Osteoblast (primary cell): ENCODE results near the gene TCL1A. TPM values are rescaled to one million over a fixed set of nuclear protein-coding genes. Genes with fewer than 3 reads are reported as not detected.

Source experiments
- DNase-seq: peaks from one replicate; pipeline ENCODE4 v3.0.0; 2011; ENCODE audit warnings: low spot score, mixed read lengths; ENCODE audit not compliant: insufficient read length; ENCODE audit errors: missing footprints
- H2AFZ ChIP-seq: 2 replicates; pipeline ENCODE4 v1.6.0; 2011; ENCODE audit warnings: mild to moderate bottlenecking, low read length
- H3K27ac ChIP-seq: 2 replicates; pipeline ENCODE4 v1.5.1; 2011; ENCODE audit warnings: mild to moderate bottlenecking, low read depth, low read length, moderate library complexity
- H3K27me3 ChIP-seq: 2 replicates; pipeline ENCODE4 v1.6.0; 2012; ENCODE audit warnings: mild to moderate bottlenecking, control low read depth, inconsistent platforms, low read length, moderate library complexity; ENCODE audit not compliant: insufficient read depth
- H3K36me3 ChIP-seq: 2 replicates; pipeline ENCODE4 v1.5.1; 2011; ENCODE audit warnings: mild to moderate bottlenecking, low read length, control low read depth, moderate library complexity; ENCODE audit not compliant: insufficient read depth
- H3K4me1 ChIP-seq: 2 replicates; pipeline ENCODE4 v1.5.1; 2011; ENCODE audit warnings: mild to moderate bottlenecking, low read length, control low read depth, moderate library complexity; ENCODE audit not compliant: insufficient read depth
- H3K4me2 ChIP-seq: 2 replicates; pipeline ENCODE4 v1.6.0; 2011; ENCODE audit warnings: mild to moderate bottlenecking, low read length; ENCODE audit not compliant: insufficient read depth
- H3K4me3 ChIP-seq: fragments of 200-600 bp; sonication (generic); 3 replicates; pipeline ENCODE4 v1.5.1; 2012; ENCODE audit warnings: mild to moderate bottlenecking, low read length, inconsistent platforms; ENCODE audit not compliant: insufficient read depth
- H3K79me2 ChIP-seq: 2 replicates; pipeline ENCODE4 v1.6.0; 2012; ENCODE audit warnings: mild to moderate bottlenecking, low read length, control low read depth, inconsistent platforms; ENCODE audit not compliant: insufficient read depth
- H3K9me3 ChIP-seq: 2 replicates; pipeline ENCODE4 v1.5.1; 2011; ENCODE audit warnings: low read depth, low read length, control low read depth
- H4K20me1 ChIP-seq: 2 replicates; pipeline ENCODE4 v1.6.0; 2012; ENCODE audit warnings: mild to moderate bottlenecking, low read length, control low read depth; ENCODE audit not compliant: insufficient read depth
- CTCF ChIP-seq: IDR thresholded peaks from 2 replicates; pipeline ENCODE4 v1.5.1; 2011; ENCODE audit warnings: mild to moderate bottlenecking, low read depth, low read length, moderate library complexity; ENCODE audit errors: extremely low read depth
- total RNA-seq: library from RNA; depleted of rRNA; stranded (reverse); fragments of >200 nt; gene quantifications from 2 replicates; pipeline ENCODE4 v1.2.3, GENCODE V29; 2012

Gene TCL1A
- total RNA-seq, 1 donor = not detected

GRCh38 chr14:95707327-95707726, 6.6 kb downstream of the TCL1A start:
- no peak for DNase-seq
- Histone ChIP-seq H3K27me3 (no peaks in the 10 kb centered on the region), H2AFZ (no peak overlapping the region), H3K27ac (no peak overlapping the region), H3K9me3 (no peaks in the 10 kb centered on the region), H3K4me3 (no peak overlapping the region), H3K4me2 (no peak overlapping the region), H3K79me2 (no peaks in the 10 kb centered on the region), H3K36me3 (no peaks in the 10 kb centered on the region), H4K20me1 (no peaks in the 10 kb centered on the region), H3K4me1 (no peaks in the 10 kb centered on the region)
- TF ChIP-seq CTCF = no peak

GRCh38 chr14:95705518-95705917, 8.4 kb downstream of the TCL1A start:
- H3K4me3 ChIP-seq = no peak overlapping the region
- no peak for TF ChIP-seq CTCF
- DNase-seq = no peak
- H3K4me2 ChIP-seq = no peak overlapping the region
- H3K9me3 ChIP-seq = no peaks in the 10 kb centered on the region
- H3K27ac ChIP-seq = no peak overlapping the region
- H3K4me1 ChIP-seq = no peaks in the 10 kb centered on the region
- H4K20me1 ChIP-seq = no peaks in the 10 kb centered on the region
- no peaks in the 10 kb centered on the region for H3K36me3 ChIP-seq
- H3K27me3 ChIP-seq = no peaks in the 10 kb centered on the region
- no peaks in the 10 kb centered on the region for H3K79me2 ChIP-seq
- H2AFZ ChIP-seq = no peak overlapping the region

GRCh38 chr14:95703805-95704204, 10.1 kb downstream of the TCL1A start:
- H3K27me3 ChIP-seq = no peaks in the 10 kb centered on the region
- H3K9me3 ChIP-seq = no peaks in the 10 kb centered on the region
- no peak for TF ChIP-seq CTCF
- H3K79me2 ChIP-seq = no peaks in the 10 kb centered on the region
- no peaks in the 10 kb centered on the region for H3K36me3 ChIP-seq
- H4K20me1 ChIP-seq = no peaks in the 10 kb centered on the region
- H3K4me1 ChIP-seq = no peaks in the 10 kb centered on the region
- no peak overlapping the region for H3K4me2 ChIP-seq
- no peak overlapping the region for H3K4me3 ChIP-seq
- H2AFZ ChIP-seq = no peak overlapping the region
- H3K27ac ChIP-seq = no peak overlapping the region
- DNase-seq = no peak

- DNase-seq = no peak
- H3K4me2 ChIP-seq = no peak overlapping the region
Observed at GRCh38 chr14:95703341-95703740, 10.6 kb downstream of the TCL1A start.

More at GRCh38 chr14:95703341-95703740, 10.6 kb downstream of the TCL1A start:
- no peaks in the 10 kb centered on the region for H3K36me3 ChIP-seq
- H4K20me1 ChIP-seq = no peaks in the 10 kb centered on the region
- no peaks in the 10 kb centered on the region for H3K27me3 ChIP-seq
- no peaks in the 10 kb centered on the region for H3K4me1 ChIP-seq
- H3K4me3 ChIP-seq = no peak overlapping the region
- H3K27ac ChIP-seq = no peak overlapping the region
- no peaks in the 10 kb centered on the region for H3K79me2 ChIP-seq
- no peak for TF ChIP-seq CTCF
- no peak overlapping the region for H2AFZ ChIP-seq
- H3K9me3 ChIP-seq = no peaks in the 10 kb centered on the region
